Activated T-cell treated with anti-CD3 and anti-CD28 coated beads, Interleukin-2, amount 50 U/mL, for 72 hours (primary cell): Measurements from ENCODE around the gene YKT6. TPM values are rescaled to one million over a fixed set of nuclear protein-coding genes. Genes with fewer than 3 reads are reported as not detected.

Experiments used
- ATAC-seq, 2 donors: fragments of 150-1000 bp; cut with Tn5 transposase; replicated peaks in 1 of 2; 2 replicates each; pipeline ENCODE4 v1.10.0; 2021; ENCODE audit warnings: moderate library complexity in 2 of 2, mild to moderate bottlenecking in 1 of 2
- DNase-seq, 2 donors: peaks; one replicate each; pipeline ENCODE4 v3.0.0; 2021 to 2022; ENCODE audit warnings: mixed read lengths in 1 of 2
- H3K27ac Mint-ChIP-seq: one replicate; pipeline ENCODE4 v1.8.0; 2022; ENCODE audit warnings: mild to moderate bottlenecking, moderate library complexity, mixed read lengths
- H3K27me3 Mint-ChIP-seq: one replicate; pipeline ENCODE4 v1.8.0; 2022; ENCODE audit warnings: low read depth, mixed read lengths
- H3K36me3 Mint-ChIP-seq, 2 donors: one replicate each; pipeline ENCODE4 v1.8.0; 2022; ENCODE audit warnings: mixed read lengths in 2 of 2, mild to moderate bottlenecking in 1 of 2; ENCODE audit not compliant: insufficient read depth in 2 of 2
- H3K4me1 Mint-ChIP-seq: one replicate; pipeline ENCODE4 v1.8.0; 2022; ENCODE audit warnings: low read depth, mixed read lengths
- H3K4me3 Mint-ChIP-seq, 2 donors: one replicate each; pipeline ENCODE4 v1.8.0; 2022; ENCODE audit warnings: mild to moderate bottlenecking in 2 of 2, mixed read lengths in 2 of 2, moderate library complexity in 2 of 2
- H3K9me3 Mint-ChIP-seq, 2 donors: one replicate each; pipeline ENCODE4 v1.8.0; 2022; ENCODE audit warnings: mixed read lengths in 2 of 2
- total RNA-seq, 2 donors: library from RNA; stranded (reverse); gene quantifications; one replicate each; pipeline ENCODE4 v1.2.3, GENCODE V29; 2022

The YKT6 gene
- total RNA-seq: 10 to 100 TPM; 66.0 to 72.3 TPM

GRCh38 chr7:44200699-44201461, at the start of gene YKT6:
Gene YKT6, plus strand, starts transcription at chr7:44200978. Its CDS starts 158 bp downstream, at chr7:44201136.
- H3K4me1 Mint-ChIP-seq: peaks cover 39% of the 10 kb centered on the region
- H3K27me3 Mint-ChIP-seq: no peaks in the 10 kb centered on the region
- DNase-seq (peak; percentile 96), ATAC-seq (peak; percentile 100)
- H3K9me3 Mint-ChIP-seq: no peaks in the 10 kb centered on the region
- H3K27ac Mint-ChIP-seq: peak within 1 kb of the TSS; percentile 81
- peak within 1 kb of the TSS; percentile 90 to 93 for H3K4me3 Mint-ChIP-seq
- H3K36me3 Mint-ChIP-seq: peaks cover 4 to 6% of the 10 kb centered on the region in 2 donors

GRCh38 chr7:44151956-44152355, 48.8 kb upstream of the YKT6 start:
- Mint-ChIP-seq H3K36me3 (no peaks in the 10 kb centered on the region), H3K27me3 (no peaks in the 10 kb centered on the region), H3K4me3 (no peak overlapping the region), H3K9me3 (no peaks in the 10 kb centered on the region), H3K27ac (no peak overlapping the region), H3K4me1 (no peaks in the 10 kb centered on the region)
- DNase-seq (no peak), ATAC-seq (no peak)

- Mint-ChIP-seq H3K27me3 (no peaks in the 10 kb centered on the region), H3K9me3 (no peaks in the 10 kb centered on the region), H3K4me1 (no peaks in the 10 kb centered on the region), H3K36me3 (no peaks in the 10 kb centered on the region), H3K27ac (no peak overlapping the region), H3K4me3 (no peak overlapping the region)
- DNase-seq: no peak
- ATAC-seq: no peak
These were observed 47.5 kb upstream of the YKT6 start for GRCh38 chr7:44152971-44153947.

GRCh38 chr7:44153948-44154335, 46.8 kb upstream of the YKT6 start:
- Mint-ChIP-seq H3K4me1 (no peaks in the 10 kb centered on the region), H3K27ac (no peak overlapping the region), H3K27me3 (no peaks in the 10 kb centered on the region), H3K4me3 (no peak overlapping the region), H3K9me3 (no peaks in the 10 kb centered on the region), H3K36me3 (no peaks in the 10 kb centered on the region)
- no peak for ATAC-seq
- no peak for DNase-seq

DNA sequence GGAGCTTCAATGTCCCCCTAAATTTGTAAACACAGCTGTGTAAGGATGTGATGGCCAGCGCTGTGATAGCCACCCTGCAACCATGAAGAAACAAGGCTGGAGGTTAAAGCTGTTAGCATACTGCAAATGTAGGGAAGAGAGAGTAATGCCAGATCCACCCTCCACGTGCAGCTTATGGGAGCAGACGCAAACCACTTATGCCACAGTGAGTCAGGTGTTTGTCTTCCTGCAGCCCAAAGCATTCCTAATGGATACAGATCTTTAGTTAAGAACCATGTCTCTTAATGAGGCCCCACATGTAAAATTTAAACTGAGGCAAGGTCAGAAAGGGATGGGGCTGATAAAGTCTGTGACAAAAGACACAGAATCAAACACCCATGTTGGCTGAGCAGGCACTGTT, 46.1 kb upstream of the YKT6 start:
- Mint-ChIP-seq H3K4me1 (no peaks in the 10 kb centered on the region), H3K4me3 (no peak overlapping the region), H3K9me3 (no peaks in the 10 kb centered on the region), H3K27ac (no peak overlapping the region), H3K36me3 (no peaks in the 10 kb centered on the region), H3K27me3 (no peaks in the 10 kb centered on the region)
- DNase-seq (no peak), ATAC-seq (no peak)

- Mint-ChIP-seq H3K27ac (no peak overlapping the region), H3K4me3 (no peak overlapping the region), H3K4me1 (no peaks in the 10 kb centered on the region), H3K9me3 (no peaks in the 10 kb centered on the region), H3K27me3 (no peaks in the 10 kb centered on the region), H3K36me3 (no peaks in the 10 kb centered on the region)
- no peak for DNase-seq
- ATAC-seq: no peak
These were observed 45.3 kb upstream of the YKT6 start for GRCh38 chr7:44155191-44156185.

- Mint-ChIP-seq H3K4me1 (no peaks in the 10 kb centered on the region), H3K27me3 (no peaks in the 10 kb centered on the region), H3K4me3 (no peak overlapping the region), H3K27ac (no peak overlapping the region), H3K36me3 (no peaks in the 10 kb centered on the region), H3K9me3 (no peaks in the 10 kb centered on the region)
- ATAC-seq (no peak), DNase-seq (no peak)
These were observed 44.2 kb upstream of the YKT6 start for GRCh38 chr7:44156453-44157010.

GRCh38 chr7:44157116-44158080, 43.4 kb upstream of the YKT6 start:
- Mint-ChIP-seq H3K27me3 (no peaks in the 10 kb centered on the region), H3K4me3 (no peak overlapping the region), H3K27ac (no peak overlapping the region), H3K4me1 (no peaks in the 10 kb centered on the region), H3K36me3 (no peaks in the 10 kb centered on the region), H3K9me3 (no peaks in the 10 kb centered on the region)
- DNase-seq (no peak), ATAC-seq (no peak)

- H3K27me3 Mint-ChIP-seq: no peaks in the 10 kb centered on the region
- DNase-seq (no peak), ATAC-seq (no peak)
- H3K36me3 Mint-ChIP-seq: no peaks in the 10 kb centered on the region
- H3K27ac Mint-ChIP-seq: no peak overlapping the region
- H3K9me3 Mint-ChIP-seq: no peaks in the 10 kb centered on the region
- no peak overlapping the region for H3K4me3 Mint-ChIP-seq
- no peaks in the 10 kb centered on the region for H3K4me1 Mint-ChIP-seq
These were observed 42.5 kb upstream of the YKT6 start for GRCh38 chr7:44158096-44158872.

- Mint-ChIP-seq H3K9me3 (no peaks in the 10 kb centered on the region), H3K4me1 (no peaks in the 10 kb centered on the region), H3K4me3 (no peak overlapping the region), H3K27ac (no peak overlapping the region), H3K36me3 (no peaks in the 10 kb centered on the region), H3K27me3 (no peaks in the 10 kb centered on the region)
- ATAC-seq: no peak
- DNase-seq: no peak
These were observed 41.7 kb upstream of the YKT6 start for GRCh38 chr7:44158873-44159631.
